Loucy (cell line): ENCODE data around the gene DNPEP.

ENCODE experiments used
- H2AFZ ChIP-seq: fragments of 200-600 bp; sonication (generic); 2 replicates; pipeline ENCODE4 v1.6.0; 2016; ENCODE audit warnings: antibody characterized with exemption, mild to moderate bottlenecking, low read length, moderate library complexity
- H3F3A ChIP-seq: fragments of 200-600 bp; 2 replicates; pipeline ENCODE4 v1.6.0; 2016; ENCODE audit warnings: antibody characterized with exemption, low read depth, mild to moderate bottlenecking
- H3K27me3 ChIP-seq: fragments of 200-600 bp; sonication (generic); 2 replicates; pipeline ENCODE4 v1.6.1; 2014; ENCODE audit warnings: low read length, mild to moderate bottlenecking; ENCODE audit not compliant: insufficient read depth, poor library complexity, severe bottlenecking
- H3K36me3 ChIP-seq: fragments of 200-600 bp; sonication (generic); 2 replicates; pipeline ENCODE4 v1.6.1; 2016; ENCODE audit warnings: low read length; ENCODE audit not compliant: insufficient read depth
- H3K4me1 ChIP-seq: fragments of 200-600 bp; sonication (generic); 2 replicates; pipeline ENCODE4 v1.5.1; 2014; ENCODE audit warnings: low read length, mild to moderate bottlenecking; ENCODE audit not compliant: insufficient read depth, poor library complexity, severe bottlenecking
- H3K4me2 ChIP-seq: fragments of 200-600 bp; sonication (generic); 2 replicates; pipeline ENCODE4 v1.6.0; 2014; ENCODE audit warnings: antibody characterized with exemption, low read length, low read depth, mild to moderate bottlenecking; ENCODE audit not compliant: poor library complexity, severe bottlenecking
- H3K4me3 ChIP-seq: fragments of 200-600 bp; sonication (generic); 2 replicates; pipeline ENCODE4 v1.5.1; 2014; ENCODE audit warnings: low read length, mild to moderate bottlenecking, mixed read lengths; ENCODE audit not compliant: poor library complexity, severe bottlenecking
- H3K79me2 ChIP-seq: fragments of 200-600 bp; sonication (generic); 2 replicates; pipeline ENCODE4 v1.6.1; 2014; ENCODE audit warnings: low read length; ENCODE audit not compliant: insufficient read depth
- H3K9ac ChIP-seq: fragments of 200-600 bp; sonication (generic); 2 replicates; pipeline ENCODE4 v1.6.0; 2014; ENCODE audit warnings: mild to moderate bottlenecking, low read depth, low read length, moderate library complexity; ENCODE audit not compliant: poor library complexity, severe bottlenecking
- H3K9me2 ChIP-seq: fragments of 200-600 bp; sonication (generic); replicated peaks from 2 replicates; pipeline ENCODE4 v1.6.1; 2016; ENCODE audit warnings: low read depth, low read length, mixed read lengths
- H3K9me3 ChIP-seq: fragments of 200-600 bp; sonication (generic); 2 replicates; pipeline ENCODE4 v1.6.1; 2014; ENCODE audit warnings: mild to moderate bottlenecking, antibody characterized with exemption, low read length, low read depth; ENCODE audit not compliant: insufficient read depth
- H4K20me1 ChIP-seq: fragments of 200-600 bp; sonication (generic); 2 replicates; pipeline ENCODE4 v1.6.0; 2014; ENCODE audit warnings: antibody characterized with exemption, low read length, mild to moderate bottlenecking; ENCODE audit not compliant: insufficient read depth, poor library complexity, severe bottlenecking
- EZH2phosphoT487 ChIP-seq: fragments of 200-600 bp; IDR thresholded peaks from 2 replicates; pipeline ENCODE4 v1.6.1; 2018; ENCODE audit warnings: antibody characterized with exemption, mild to moderate bottlenecking, moderate library complexity, borderline replicate concordance
- TF ChIP-seq, protein P1 (sequence below): fragments of 200-600 bp; sonication (generic); conservative IDR thresholded peaks from 2 replicates; pipeline ENCODE4 v1.5.1; 2014; ENCODE audit warnings: mild to moderate bottlenecking, antibody characterized with exemption, low read length

Gene DNPEP

DNA sequence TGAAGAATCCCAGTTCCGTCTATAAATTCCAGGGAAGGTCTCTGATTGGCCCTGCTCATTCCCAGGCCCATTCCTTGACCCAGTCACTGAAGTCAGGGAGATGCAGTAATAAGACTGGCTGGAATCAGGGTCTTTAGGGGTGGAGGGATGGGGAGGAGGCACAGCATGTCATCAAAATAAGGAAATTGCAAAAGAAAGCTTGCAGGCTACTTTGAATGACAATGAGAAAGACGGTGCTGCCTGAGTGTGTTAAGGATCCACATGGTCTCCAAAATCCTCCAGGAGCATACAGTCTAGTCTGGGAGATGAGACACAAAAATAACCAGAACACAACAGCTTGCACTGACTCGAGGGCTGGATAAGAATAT, 28.5 kb upstream of the DNPEP start:
- no peak for TF ChIP-seq EZH2phosphoT487
- Histone ChIP-seq H3K9ac (no peak overlapping the region), H3K36me3 (no peaks in the 10 kb centered on the region), H3K9me3 (no peaks in the 10 kb centered on the region), H3K9me2 (no peaks in the 10 kb centered on the region), H3K79me2 (no peaks in the 10 kb centered on the region), H3F3A (no peaks in the 10 kb centered on the region), H2AFZ (no peak overlapping the region), H3K27me3 (no peaks in the 10 kb centered on the region), H3K4me3 (no peak overlapping the region), H3K4me2 (no peak overlapping the region), H3K4me1 (no peaks in the 10 kb centered on the region), H4K20me1 (no peaks in the 10 kb centered on the region)

DNA sequence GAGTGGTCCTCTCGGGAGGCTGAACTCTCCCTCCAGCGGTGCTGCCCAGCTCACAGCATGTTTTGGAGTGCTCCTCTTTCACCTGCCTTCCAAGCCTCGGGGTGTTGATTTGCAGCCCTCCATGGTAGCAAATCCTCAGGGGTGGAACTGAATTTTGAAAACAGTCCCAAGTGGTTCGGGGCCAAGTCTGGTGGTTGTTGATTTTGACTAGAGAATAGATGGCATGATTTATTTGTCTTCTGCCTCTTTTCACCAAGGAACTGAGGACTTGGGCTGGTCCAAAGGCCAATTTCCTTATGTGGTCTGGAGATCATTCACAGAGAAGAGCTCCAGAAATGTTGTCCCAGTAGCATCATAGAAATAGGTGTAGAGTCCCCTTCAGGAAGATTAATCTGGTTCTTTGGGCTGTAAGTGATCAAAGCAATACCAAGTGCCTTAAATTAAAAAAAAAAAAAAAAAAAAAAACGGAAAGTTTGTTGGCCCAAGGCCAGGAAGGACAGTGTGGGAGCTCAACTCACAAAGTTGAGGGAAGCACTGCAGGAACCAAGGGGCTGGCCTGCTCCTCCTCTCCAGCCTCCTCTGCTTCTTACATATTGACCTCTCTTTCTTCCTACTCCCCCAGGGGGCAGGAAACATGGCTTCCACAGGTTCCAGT, 28.0 kb upstream of the DNPEP start:
- H3K36me3 ChIP-seq = no peaks in the 10 kb centered on the region
- H3K4me2 ChIP-seq = no peak overlapping the region
- TF ChIP-seq, protein P1, sequence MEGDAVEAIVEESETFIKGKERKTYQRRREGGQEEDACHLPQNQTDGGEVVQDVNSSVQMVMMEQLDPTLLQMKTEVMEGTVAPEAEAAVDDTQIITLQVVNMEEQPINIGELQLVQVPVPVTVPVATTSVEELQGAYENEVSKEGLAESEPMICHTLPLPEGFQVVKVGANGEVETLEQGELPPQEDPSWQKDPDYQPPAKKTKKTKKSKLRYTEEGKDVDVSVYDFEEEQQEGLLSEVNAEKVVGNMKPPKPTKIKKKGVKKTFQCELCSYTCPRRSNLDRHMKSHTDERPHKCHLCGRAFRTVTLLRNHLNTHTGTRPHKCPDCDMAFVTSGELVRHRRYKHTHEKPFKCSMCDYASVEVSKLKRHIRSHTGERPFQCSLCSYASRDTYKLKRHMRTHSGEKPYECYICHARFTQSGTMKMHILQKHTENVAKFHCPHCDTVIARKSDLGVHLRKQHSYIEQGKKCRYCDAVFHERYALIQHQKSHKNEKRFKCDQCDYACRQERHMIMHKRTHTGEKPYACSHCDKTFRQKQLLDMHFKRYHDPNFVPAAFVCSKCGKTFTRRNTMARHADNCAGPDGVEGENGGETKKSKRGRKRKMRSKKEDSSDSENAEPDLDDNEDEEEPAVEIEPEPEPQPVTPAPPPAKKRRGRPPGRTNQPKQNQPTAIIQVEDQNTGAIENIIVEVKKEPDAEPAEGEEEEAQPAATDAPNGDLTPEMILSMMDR = no peak
- no peak for TF ChIP-seq EZH2phosphoT487
- H3K9me2 ChIP-seq = no peaks in the 10 kb centered on the region
- no peaks in the 10 kb centered on the region for H3K4me1 ChIP-seq
- no peak overlapping the region for H2AFZ ChIP-seq
- no peaks in the 10 kb centered on the region for H3K27me3 ChIP-seq
- no peak overlapping the region for H3K4me3 ChIP-seq
- no peaks in the 10 kb centered on the region for H4K20me1 ChIP-seq
- H3F3A ChIP-seq = no peaks in the 10 kb centered on the region
- no peaks in the 10 kb centered on the region for H3K9me3 ChIP-seq
- no peaks in the 10 kb centered on the region for H3K79me2 ChIP-seq
- H3K9ac ChIP-seq = no peak overlapping the region

DNA sequence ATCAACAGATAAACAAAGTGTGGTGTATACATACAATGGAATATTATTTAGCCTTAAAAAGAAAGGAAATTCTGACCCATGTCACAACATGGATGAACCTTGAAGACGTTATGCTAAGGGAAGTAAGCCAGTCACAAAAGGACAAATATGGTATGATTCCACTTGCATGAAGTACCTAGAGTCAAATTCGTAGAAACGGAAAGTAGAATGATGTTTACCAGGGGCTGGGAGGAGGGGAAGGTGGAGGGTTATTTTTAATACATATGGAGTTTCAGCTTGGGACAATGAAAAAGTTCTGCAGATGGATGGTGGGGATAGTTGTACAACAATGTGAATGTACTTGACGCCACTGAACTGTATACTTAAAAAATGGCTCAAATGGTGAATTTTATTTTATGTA, 27.1 kb upstream of the DNPEP start:
- Histone ChIP-seq H4K20me1 (no peaks in the 10 kb centered on the region), H3K4me3 (no peak overlapping the region), H3K9me2 (no peaks in the 10 kb centered on the region), H3K27me3 (no peaks in the 10 kb centered on the region), H3K9me3 (no peaks in the 10 kb centered on the region), H2AFZ (no peak overlapping the region), H3K9ac (no peak overlapping the region), H3K79me2 (no peaks in the 10 kb centered on the region), H3F3A (no peaks in the 10 kb centered on the region), H3K4me2 (no peak overlapping the region), H3K36me3 (no peaks in the 10 kb centered on the region), H3K4me1 (no peaks in the 10 kb centered on the region)
- TF ChIP-seq EZH2phosphoT487 = no peak
- TF ChIP-seq, protein P1 = no peak

DNA sequence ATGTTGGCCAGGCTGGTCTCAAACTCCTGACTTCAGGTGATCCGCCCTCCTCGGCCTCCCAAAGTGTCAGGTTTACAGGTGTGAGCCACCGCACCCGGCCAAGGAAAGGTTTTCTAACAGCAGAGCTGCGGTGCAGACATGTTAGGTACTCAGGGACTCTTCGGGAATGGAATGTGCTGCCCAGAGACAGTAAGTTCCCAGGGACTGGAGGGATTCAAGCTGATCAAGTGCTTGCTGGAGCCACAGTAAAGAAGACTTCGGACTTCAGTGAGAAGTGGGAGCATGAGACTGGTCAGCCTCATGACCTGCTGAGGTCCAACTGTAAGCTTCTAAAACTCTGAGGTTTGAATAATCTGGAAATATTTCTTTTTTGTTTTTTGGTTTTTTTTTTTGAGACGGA, 22.7 kb upstream of the DNPEP start:
- no peaks in the 10 kb centered on the region for H3K9me2 ChIP-seq
- no peak overlapping the region for H2AFZ ChIP-seq
- TF ChIP-seq EZH2phosphoT487 = no peak
- TF ChIP-seq, protein P1 = no peak
- no peaks in the 10 kb centered on the region for H4K20me1 ChIP-seq
- H3K79me2 ChIP-seq = no peaks in the 10 kb centered on the region
- no peaks in the 10 kb centered on the region for H3K36me3 ChIP-seq
- H3K9me3 ChIP-seq = no peaks in the 10 kb centered on the region
- H3K27me3 ChIP-seq = no peaks in the 10 kb centered on the region
- no peak overlapping the region for H3K4me2 ChIP-seq
- no peaks in the 10 kb centered on the region for H3F3A ChIP-seq
- no peak overlapping the region for H3K9ac ChIP-seq
- no peak overlapping the region for H3K4me3 ChIP-seq
- H3K4me1 ChIP-seq = no peaks in the 10 kb centered on the region
